ENCODE data around the gene SERPINC1. TPM values are rescaled to one million over a fixed set of nuclear protein-coding genes. Genes with fewer than 3 reads are reported as not detected.
A peak's percentile ranks its signal among the peaks of the same experiment; 100 is the strongest.

The SERPINC1 gene
- polyA plus RNA-seq, 1 donor from 2014 or later: not detected

GRCh38 chr1:173871500-173871899 lies 45.6 kb downstream of the SERPINC1 start:
- no peaks in the 10 kb centered on the region for H3K9me3 ChIP-seq (ENCODE audit: low read length)
- H3F3A ChIP-seq (ENCODE audit: insufficient read depth, low read length, poor library complexity, severe bottlenecking): no peaks in the 10 kb centered on the region
- H3K36me3 ChIP-seq (ENCODE audit: insufficient read depth, low read length): peaks cover 6% of the 10 kb centered on the region
- no peaks in the 10 kb centered on the region for H3K27me3 ChIP-seq (ENCODE audit: insufficient read depth, low read depth, low read length)
- H4K20me1 ChIP-seq (ENCODE audit: insufficient read depth): no peaks in the 10 kb centered on the region
- H3K9ac ChIP-seq (ENCODE audit: low read length): no peak overlapping the region
- no peak for TF ChIP-seq CTCF (IDR thresholded peaks at IDR 0.05; ENCODE audit: poor library complexity, severe bottlenecking)
- TF ChIP-seq POLR2AphosphoS5 (IDR thresholded peaks at IDR 0.05): no peak
- H3K27ac ChIP-seq (ENCODE audit: low read length): no peak overlapping the region
- peaks cover 14% of the 10 kb centered on the region for H3K79me2 ChIP-seq (replicated peaks; ENCODE audit: insufficient read depth, low read length)
- H3K4me3 ChIP-seq (ENCODE audit: low read length): peak overlapping the region; percentile 38
- no peak overlapping the region for H3K4me2 ChIP-seq (ENCODE audit: low read length)
- H3K9me2 ChIP-seq (ENCODE audit: insufficient read depth, low read length): no peaks in the 10 kb centered on the region
- H2AFZ ChIP-seq (ENCODE audit: low read depth, low read length): no peak overlapping the region

GRCh38 chr1:173871091-173871490 lies 46.0 kb downstream of the SERPINC1 start:
- peaks cover 6% of the 10 kb centered on the region for H3K36me3 ChIP-seq (ENCODE audit: insufficient read depth, low read length)
- TF ChIP-seq MXI1 (conservative IDR thresholded peaks at IDR 0.05; ENCODE audit: poor library complexity, severe bottlenecking) (no peak), POLR2AphosphoS5 (IDR thresholded peaks at IDR 0.05) (no peak)
- H3K27ac ChIP-seq (ENCODE audit: low read length): no peak overlapping the region
- H3K27me3 ChIP-seq (ENCODE audit: insufficient read depth, low read depth, low read length): no peaks in the 10 kb centered on the region
- H4K20me1 ChIP-seq (ENCODE audit: insufficient read depth): no peaks in the 10 kb centered on the region
- H3F3A ChIP-seq (ENCODE audit: insufficient read depth, low read length, poor library complexity, severe bottlenecking): no peaks in the 10 kb centered on the region
- H3K9me3 ChIP-seq (ENCODE audit: low read length): no peaks in the 10 kb centered on the region
- no peak overlapping the region for H2AFZ ChIP-seq (ENCODE audit: low read depth, low read length)
- no peaks in the 10 kb centered on the region for H3K9me2 ChIP-seq (ENCODE audit: insufficient read depth, low read length)
- H3K4me2 ChIP-seq (ENCODE audit: low read length): no peak overlapping the region
- no peak overlapping the region for H3K9ac ChIP-seq (ENCODE audit: low read length)
- peaks cover 18% of the 10 kb centered on the region for H3K79me2 ChIP-seq (replicated peaks; ENCODE audit: insufficient read depth, low read length)
- H3K4me3 ChIP-seq (ENCODE audit: low read length): peak overlapping the region; percentile 38

DNA sequence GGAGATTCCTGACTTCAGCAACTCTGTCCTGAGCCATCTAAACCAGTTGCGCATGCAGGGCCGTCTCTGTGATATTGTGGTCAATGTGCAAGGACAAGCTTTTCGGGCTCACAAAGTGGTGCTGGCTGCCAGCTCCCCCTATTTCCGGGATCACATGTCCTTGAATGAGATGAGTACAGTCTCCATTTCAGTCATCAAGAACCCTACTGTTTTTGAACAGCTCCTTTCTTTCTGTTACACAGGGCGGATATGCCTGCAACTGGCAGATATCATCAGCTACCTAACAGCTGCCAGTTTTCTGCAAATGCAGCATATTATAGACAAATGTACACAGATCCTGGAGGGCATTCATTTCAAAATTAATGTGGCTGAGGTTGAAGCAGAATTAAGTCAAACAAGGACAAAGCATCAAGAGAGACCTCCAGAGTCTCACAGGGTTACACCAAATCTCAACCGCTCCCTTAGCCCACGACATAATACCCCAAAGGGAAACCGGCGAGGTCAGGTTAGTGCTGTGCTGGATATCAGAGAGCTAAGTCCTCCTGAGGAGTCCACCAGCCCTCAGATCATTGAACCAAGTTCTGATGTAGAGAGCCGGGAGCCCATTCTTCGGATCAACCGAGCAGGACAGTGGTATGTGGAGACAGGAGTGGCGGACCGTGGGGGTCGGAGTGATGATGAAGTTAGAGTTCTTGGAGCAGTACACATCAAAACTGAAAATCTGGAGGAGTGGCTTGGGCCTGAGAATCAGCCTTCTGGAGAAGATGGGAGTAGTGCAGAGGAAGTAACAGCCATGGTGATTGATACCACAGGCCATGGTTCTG lies 46.7 kb downstream of the SERPINC1 start:
- Histone ChIP-seq H2AFZ (ENCODE audit: low read depth, low read length) (no peak overlapping the region), H3K9me2 (ENCODE audit: insufficient read depth, low read length) (no peaks in the 10 kb centered on the region), H3K9ac (ENCODE audit: low read length) (no peak overlapping the region), H3F3A (ENCODE audit: insufficient read depth, low read length, poor library complexity, severe bottlenecking) (peaks cover 5% of the 10 kb centered on the region), H3K9me3 (ENCODE audit: low read length) (no peaks in the 10 kb centered on the region), H3K36me3 (ENCODE audit: insufficient read depth, low read length) (peaks cover 6% of the 10 kb centered on the region), H4K20me1 (ENCODE audit: insufficient read depth) (no peaks in the 10 kb centered on the region), H3K79me2 (replicated peaks; ENCODE audit: insufficient read depth, low read length) (peaks cover 23% of the 10 kb centered on the region), H3K4me3 (ENCODE audit: low read length) (peak overlapping the region; percentile 38), H3K27ac (ENCODE audit: low read length) (no peak overlapping the region), H3K4me2 (ENCODE audit: low read length) (no peak overlapping the region), H3K27me3 (ENCODE audit: insufficient read depth, low read depth, low read length) (no peaks in the 10 kb centered on the region)
- no peak for TF ChIP-seq POLR2AphosphoS5 (IDR thresholded peaks at IDR 0.05)
- TF ChIP-seq SMC3 (conservative IDR thresholded peaks at IDR 0.05; ENCODE audit: poor library complexity): no peak
- TF ChIP-seq, protein P1, sequence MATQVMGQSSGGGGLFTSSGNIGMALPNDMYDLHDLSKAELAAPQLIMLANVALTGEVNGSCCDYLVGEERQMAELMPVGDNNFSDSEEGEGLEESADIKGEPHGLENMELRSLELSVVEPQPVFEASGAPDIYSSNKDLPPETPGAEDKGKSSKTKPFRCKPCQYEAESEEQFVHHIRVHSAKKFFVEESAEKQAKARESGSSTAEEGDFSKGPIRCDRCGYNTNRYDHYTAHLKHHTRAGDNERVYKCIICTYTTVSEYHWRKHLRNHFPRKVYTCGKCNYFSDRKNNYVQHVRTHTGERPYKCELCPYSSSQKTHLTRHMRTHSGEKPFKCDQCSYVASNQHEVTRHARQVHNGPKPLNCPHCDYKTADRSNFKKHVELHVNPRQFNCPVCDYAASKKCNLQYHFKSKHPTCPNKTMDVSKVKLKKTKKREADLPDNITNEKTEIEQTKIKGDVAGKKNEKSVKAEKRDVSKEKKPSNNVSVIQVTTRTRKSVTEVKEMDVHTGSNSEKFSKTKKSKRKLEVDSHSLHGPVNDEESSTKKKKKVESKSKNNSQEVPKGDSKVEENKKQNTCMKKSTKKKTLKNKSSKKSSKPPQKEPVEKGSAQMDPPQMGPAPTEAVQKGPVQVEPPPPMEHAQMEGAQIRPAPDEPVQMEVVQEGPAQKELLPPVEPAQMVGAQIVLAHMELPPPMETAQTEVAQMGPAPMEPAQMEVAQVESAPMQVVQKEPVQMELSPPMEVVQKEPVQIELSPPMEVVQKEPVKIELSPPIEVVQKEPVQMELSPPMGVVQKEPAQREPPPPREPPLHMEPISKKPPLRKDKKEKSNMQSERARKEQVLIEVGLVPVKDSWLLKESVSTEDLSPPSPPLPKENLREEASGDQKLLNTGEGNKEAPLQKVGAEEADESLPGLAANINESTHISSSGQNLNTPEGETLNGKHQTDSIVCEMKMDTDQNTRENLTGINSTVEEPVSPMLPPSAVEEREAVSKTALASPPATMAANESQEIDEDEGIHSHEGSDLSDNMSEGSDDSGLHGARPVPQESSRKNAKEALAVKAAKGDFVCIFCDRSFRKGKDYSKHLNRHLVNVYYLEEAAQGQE (IDR thresholded peaks at IDR 0.05; ENCODE audit: borderline replicate concordance): no peak
- TF ChIP-seq RAD21 (conservative IDR thresholded peaks at IDR 0.05): no peak
- no peak for TF ChIP-seq EZH2 (IDR thresholded peaks at IDR 0.05; ENCODE audit: borderline replicate concordance, insufficient read depth, low read length, poor library complexity, severe bottlenecking)
- no peak for TF ChIP-seq EP300 (conservative IDR thresholded peaks at IDR 0.05; ENCODE audit: poor library complexity, severe bottlenecking)
- no peak for TF ChIP-seq MXI1 (conservative IDR thresholded peaks at IDR 0.05; ENCODE audit: poor library complexity, severe bottlenecking)
- TF ChIP-seq TAF1 (IDR thresholded peaks at IDR 0.05; ENCODE audit: low read depth): no peak
